HG03342 (cell line): ENCODE data around the gene SEMA6B.
"Not testable (repeated sequence)": the region's sequence is repeated elsewhere in the genome, so short reads cannot be mapped to it uniquely, and the experiment has no call there.

Source experiments
- ATAC-seq: cut with Tn5 transposase; IDR thresholded peaks from one replicate; pipeline ENCODE4 v1.9.1; 2021; ENCODE audit warnings: mild to moderate bottlenecking, moderate library complexity; ENCODE audit not compliant: unreplicated experiment

The SEMA6B gene

DNA sequence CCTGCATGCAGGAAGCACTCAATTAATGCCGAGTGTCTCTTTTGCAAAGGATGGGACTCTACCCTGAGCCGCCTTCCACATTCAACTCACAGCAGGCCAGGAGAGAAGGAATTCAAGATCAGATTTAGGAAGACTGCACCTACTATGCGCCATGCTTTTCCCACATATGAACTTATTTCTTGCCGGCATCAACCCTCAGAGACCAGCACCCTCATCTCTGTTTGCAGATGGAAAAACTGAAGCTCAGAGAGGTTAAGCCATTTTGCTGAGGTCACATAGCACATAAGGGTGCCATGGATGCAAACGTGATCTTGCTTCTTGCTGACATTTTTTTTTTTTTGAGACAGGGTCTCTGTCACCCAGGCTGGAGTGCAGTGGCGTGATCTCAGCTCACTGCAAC is 14.2 kb upstream of the SEMA6B start:
- ATAC-seq, result no peak

DNA sequence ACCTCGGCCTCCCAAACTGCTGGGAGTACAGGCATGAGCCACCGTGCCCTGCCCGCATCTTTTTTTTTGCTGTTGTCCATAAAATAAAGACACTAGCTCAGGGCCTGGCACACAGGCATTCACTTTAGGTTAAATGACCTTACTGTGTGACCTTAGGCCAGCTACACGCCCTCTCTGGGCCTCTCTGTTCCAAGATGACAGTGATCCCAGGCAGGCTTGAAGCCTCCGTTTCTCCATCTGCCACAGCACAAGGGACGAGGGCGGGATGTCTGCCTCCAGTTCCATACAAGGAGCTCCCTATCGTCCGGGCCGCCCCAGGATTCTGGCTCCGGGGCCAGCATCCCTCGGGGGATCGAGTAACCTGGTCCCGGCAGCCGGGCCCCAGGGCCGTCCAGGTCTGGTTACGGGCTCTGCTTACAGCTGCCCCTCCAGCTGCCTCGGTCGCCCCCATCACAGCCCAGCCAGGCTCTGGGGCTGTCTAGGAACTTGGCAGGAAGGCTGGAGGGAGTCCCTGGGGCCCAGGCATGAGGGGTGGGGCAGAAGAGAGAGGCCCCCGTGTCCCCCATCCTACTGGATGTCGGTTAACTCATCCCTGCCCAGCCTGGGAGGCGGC is 11.9 kb upstream of the SEMA6B start:
- ATAC-seq, result no peak

GRCh38 chr19:4570916-4571304 is 11.4 kb upstream of the SEMA6B start:
- no peak for ATAC-seq

DNA sequence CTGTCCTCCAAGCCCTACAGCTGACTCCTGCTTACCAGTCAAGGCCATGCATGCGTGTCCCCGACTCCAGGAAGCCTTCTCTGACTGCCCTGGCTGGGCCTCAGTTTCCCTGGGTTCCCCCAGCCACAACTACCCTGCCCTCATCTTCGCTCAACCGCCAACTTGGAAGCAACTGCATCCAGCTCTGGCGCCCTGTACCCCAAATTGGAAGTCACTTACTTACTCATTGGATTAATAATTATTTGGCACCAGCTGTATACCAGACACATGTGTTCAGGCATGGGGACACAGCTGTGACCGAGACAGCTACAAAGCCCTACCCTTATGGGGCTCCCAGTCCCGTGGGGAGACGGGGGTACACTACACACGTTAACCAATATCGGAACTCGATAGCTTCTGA is 10.9 kb upstream of the SEMA6B start:
- ATAC-seq, result no peak

GRCh38 chr19:4568886-4569285 is 9.4 kb upstream of the SEMA6B start:
- ATAC-seq, result no peak

- no peak for ATAC-seq
Measured at GRCh38 chr19:4567584-4568071, 8.1 kb upstream of the SEMA6B start.

DNA sequence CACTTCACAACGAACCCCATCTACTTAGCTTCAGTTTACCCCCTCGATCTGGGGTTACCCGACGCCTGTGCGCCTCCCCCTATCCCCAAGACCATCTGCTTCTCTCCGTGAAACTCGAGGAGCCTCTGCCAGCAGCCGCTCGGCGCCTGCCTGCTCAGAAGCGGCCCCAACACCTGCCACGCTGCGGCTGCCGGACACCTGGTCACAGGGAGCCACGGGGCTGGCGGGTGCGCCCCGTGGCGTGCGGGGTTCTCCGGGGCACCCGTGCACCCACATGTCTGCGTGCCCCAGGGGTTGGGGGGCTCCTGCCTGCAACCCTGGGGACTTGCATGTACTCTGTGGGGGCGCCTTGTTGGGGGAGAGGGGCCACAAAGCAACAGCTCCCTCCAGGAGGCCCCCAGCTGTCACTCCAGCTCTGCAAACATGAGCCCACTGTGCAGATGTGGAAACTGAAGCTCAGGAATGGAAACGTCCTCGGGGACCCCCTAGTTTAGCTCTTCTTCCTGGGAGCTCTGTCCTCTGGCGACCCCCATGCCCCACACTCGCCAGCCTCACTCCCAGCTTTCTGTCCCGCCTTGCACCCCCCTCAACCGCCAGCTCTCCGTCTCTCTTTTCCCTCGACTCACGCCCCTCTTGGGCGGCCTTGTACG is 7.0 kb upstream of the SEMA6B start:
- no peak for ATAC-seq

DNA sequence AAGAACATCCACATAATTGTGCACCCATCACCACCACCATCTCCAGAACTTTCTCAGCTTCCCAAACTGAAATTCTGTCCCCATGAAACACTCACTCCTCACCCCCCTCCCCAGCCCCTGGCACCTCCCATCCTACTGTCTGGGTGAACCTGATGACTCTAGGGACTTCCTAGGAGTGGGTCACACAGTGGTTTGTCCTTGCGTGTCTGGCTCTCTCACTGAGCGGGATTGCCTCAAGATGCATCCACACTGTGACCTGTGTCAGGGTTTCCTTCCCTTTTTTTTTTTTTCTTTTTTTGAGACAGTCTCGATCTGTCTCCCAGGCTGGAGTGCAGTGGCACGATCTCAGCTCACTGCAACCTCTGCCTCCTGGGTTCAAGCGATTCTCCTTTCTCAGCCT is 4.1 kb upstream of the SEMA6B start:
- not testable (repeated sequence) for ATAC-seq

GRCh38 chr19:4562085-4562484 is 2.6 kb upstream of the SEMA6B start:
- ATAC-seq, result not testable (repeated sequence)

DNA sequence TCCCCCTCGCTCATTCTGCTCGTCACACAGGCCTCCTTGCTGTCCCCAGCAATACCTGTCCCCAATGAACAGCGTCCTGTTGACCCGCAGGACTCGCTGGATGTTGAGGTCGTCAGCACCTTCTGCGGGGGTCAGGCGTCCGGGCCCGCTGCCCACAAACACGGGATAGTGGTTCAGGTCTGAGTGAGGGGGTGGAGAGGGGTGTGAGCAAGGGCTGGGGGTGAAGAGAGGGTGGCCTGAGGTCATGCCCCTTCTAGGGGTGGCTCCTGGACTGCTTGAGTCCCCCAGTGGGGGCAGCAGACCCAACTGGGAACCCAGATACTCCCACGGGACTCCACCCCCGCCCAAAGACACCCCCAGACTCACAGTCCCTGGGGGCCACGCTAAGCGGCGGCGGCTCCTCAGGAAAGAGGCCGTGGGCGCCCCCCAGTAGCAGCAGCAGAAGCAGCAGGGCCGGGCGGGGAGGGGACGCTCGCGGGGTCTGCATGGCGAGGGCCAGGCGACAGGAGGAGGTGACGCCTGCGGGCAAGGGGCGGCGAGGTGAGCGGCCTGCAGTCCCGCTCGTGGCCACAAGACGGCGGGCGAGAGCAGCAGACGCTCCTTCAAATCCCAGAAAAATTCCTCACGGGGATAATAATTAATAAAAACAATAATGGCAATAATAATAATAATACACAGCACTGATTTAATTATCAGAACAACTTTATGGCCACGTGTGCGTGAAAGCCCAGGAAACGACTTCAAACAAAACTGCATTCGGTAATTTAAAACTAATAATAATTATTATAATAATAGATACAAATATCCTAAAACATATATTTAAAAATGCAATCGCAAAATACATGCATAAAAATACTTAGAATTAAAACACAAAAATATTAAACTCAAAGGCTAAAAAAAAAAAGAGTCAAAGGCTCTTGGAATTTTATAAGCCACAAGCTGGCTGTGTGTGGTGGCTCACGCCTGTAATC is 1.2 kb downstream of the SEMA6B start:
- no peak for ATAC-seq

GRCh38 chr19:4557144-4557970 is 2.1 kb downstream of the SEMA6B start:
- ATAC-seq, result no peak

DNA sequence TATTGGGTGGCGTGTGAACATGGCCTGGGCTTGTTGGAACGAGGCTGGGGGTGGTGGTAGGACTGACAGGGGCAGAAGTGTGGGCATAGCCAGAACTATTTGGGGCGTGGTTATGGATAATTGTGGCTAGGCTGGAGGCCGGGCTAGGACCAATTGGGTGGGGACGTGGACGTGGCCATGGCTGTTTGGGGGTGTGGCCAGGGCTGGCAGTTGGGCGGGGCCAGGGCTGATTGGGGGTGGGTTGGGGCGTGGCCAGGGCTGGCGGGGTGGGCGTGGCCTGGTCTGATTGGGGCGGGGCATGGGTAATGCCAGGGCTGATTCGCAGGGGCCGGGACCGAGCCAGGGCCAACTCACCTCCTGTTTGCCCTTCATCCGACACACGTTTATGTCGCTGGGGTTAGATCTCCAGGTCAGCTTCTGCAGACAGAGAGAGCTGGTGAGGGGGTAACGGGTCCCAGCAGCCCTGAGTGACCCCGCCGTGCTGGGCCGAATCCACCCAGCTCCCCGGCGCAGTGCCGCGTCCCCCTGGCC is 2.8 kb downstream of the SEMA6B start:
- ATAC-seq, result no peak

DNA sequence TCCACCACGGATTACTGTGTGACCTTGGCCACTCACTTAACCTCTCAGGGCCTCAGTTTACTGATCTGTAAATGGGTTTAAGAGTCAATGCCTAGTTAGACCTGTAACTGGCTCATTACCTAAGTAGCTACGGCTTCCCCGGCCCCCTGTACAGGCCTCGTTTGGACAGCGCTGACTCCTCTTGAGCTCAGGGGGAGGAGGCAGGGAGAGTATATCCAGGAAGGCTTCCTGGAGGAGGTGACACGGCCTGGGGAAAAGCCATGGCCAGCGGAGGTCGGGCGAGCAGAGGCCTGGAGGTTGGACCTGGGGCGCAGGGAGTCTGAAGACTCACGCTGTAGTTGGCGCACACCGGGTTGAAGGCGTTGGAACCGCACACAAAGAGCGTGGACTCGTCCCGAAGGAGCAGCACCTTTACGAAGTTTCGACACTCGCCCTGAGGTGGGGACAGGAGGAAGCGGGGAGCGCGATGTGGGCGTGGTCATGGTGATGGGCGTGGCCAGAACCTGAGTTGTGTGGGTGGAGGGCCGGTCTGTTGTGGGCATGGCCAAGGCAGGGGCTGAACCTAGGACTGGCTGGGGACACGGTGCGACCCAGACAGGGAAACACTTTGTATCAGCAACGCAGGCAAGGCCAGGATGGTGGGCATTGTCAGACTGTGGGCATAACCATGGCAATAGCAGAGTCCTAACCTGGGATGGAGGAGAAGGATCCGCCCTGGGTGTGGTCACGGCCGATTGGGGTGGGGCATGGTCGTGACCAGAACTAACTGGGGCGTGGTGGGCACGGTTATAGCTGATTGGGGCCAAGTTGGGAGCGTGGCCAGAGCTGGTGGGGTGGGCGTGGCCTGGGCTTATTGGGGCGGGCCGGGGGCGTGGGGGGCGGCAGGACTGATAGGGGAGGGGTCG is 3.6 kb downstream of the SEMA6B start:
- ATAC-seq, result no peak

GRCh38 chr19:4554717-4555116 is 4.8 kb downstream of the SEMA6B start:
- no peak for ATAC-seq

GRCh38 chr19:4553775-4554174 is 5.7 kb downstream of the SEMA6B start:
- ATAC-seq, result no peak

DNA sequence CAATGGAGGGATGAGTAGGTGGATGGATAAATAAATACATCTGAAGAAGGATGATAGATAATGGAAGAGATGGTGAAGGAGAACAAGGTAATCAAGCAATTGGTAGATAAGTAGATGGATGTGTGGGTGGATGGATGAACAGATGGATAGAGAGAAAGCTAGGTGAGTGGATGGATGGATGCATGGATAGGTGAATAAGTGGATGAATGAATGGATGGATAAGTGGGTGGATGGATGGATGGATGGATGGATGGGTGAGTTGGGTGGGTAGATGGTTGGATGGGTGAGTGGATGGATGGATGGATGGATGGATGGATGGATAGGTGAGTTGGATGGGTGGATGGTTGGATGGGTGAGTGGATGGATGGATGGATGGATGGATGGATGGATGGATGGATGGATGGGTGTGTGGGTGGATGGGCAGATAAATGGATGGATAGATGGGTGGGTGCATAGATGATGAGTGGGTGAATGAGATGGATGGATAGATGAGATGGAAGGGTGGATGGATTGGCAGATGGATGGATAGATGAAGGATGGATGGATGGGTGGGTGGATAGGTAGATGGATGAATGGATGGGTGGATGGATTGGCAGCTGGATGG is 6.3 kb downstream of the SEMA6B start:
- no peak for ATAC-seq

DNA sequence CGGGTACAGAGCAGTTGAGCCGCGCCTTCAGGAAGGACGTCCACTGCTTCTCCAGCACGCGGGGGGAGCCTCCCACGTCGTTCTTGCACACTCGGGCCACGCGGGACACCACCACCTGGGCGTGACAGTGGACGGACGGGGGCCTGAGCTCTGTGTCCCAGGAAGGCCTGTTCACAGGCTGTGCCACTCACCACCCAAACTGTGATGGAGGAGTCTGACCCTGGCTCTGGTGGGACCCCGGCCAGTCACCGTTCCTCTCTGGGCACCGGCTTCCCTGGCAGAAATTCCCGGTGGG is 7.0 kb downstream of the SEMA6B start:
- ATAC-seq, result no peak

DNA sequence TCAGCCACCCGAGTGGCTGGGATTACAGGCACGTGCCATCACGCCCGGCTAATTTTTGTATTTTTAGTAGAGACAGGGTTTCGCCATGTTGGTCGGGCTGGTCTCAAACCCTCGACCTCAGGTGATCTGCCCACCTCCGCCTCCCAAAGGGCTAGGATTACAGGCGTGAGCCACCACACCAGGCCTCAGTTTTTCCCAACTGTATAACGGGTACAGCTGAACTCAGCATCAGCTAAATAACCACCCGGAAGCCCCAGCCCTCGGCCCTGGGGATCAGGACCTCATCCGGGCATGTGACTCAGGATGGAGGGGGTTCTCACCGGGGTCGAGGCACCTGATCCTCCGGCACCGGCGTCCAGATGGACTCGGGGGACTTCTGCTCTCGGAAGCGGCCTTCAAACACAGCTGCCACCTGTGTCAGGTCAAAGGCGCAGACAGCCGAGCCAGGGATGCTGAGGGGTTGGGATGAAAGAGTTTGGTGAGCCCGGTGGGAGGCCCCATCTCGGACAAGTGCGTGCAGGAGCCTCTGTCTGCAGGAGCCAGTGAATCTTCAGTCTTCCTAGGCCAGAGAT is 8.9 kb downstream of the SEMA6B start:
- ATAC-seq, result no peak

DNA sequence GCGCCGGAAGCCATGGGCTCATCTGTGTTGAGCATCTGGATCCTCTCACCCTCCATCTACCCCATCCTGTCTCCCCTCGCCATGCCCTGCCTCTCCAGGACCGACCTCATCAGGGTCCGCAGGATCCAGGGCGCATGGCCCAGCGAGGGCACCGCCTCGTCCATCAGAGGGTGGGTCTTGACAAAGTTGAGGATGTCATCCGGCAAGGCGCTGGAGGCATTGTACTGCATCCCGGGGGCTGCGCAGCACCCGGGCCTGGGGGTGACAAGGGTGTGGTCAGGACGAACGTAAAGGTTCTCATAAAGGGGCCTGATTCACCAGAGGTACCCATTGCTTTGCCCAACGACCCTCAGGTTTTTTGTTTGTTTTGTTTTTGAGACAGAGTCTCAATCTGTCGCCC is 9.5 kb downstream of the SEMA6B start:
- no peak for ATAC-seq
